Tibial nerve (tissue), 4 donors: ENCODE measurements around the gene CLEC3A. TPM values are rescaled to one million over a fixed set of nuclear protein-coding genes. Genes with fewer than 3 reads are reported as not detected.
"Not testable (repeated sequence)": the region's sequence is repeated elsewhere in the genome, so short reads cannot be mapped to it uniquely, and the experiment has no call there.

Experiments
- DNase-seq, 2 donors: peaks; one replicate each; pipeline ENCODE4 v3.0.0-alpha.2; 2019; ENCODE audit warnings: low spot score in 2 of 2
- H3K27ac ChIP-seq, 4 donors: fragments of 200-600 bp; sonication (generic) in 3 of 4; one replicate each; pipeline ENCODE4 v1.5.1; 2017 to 2019; ENCODE audit warnings: mild to moderate bottlenecking in 1 of 4
- H3K27me3 ChIP-seq, 2 donors: fragments of 200-600 bp; sonication (generic) in 1 of 2; one replicate each; pipeline versions ENCODE4 v1.5.1 to v1.6.0; 2017 to 2019
- H3K36me3 ChIP-seq, 3 donors: fragments of 200-600 bp; sonication (generic); one replicate each; pipeline ENCODE4 v1.5.1; 2018 to 2019
- H3K4me1 ChIP-seq, 4 donors: fragments of 200-600 bp; sonication (generic) in 3 of 4; one replicate each; pipeline ENCODE4 v1.5.1; 2017 to 2019
- H3K4me3 ChIP-seq, 4 donors: fragments of 200-600 bp; sonication (generic) in 3 of 4; one replicate each; pipeline ENCODE4 v1.5.1; 2017 to 2019; ENCODE audit warnings: mild to moderate bottlenecking in 1 of 4, moderate library complexity in 1 of 4
- H3K9me3 ChIP-seq, 4 donors: fragments of 200-600 bp; sonication (generic) in 3 of 4; one replicate each; pipeline ENCODE4 v1.5.1; 2017 to 2019
- EP300 ChIP-seq, 2 donors: sonication (generic); formaldehyde crosslinking; IDR thresholded peaks; one replicate each; pipeline ENCODE4 v1.6.1; 2017; ENCODE audit warnings: antibody characterized with exemption in 2 of 2, mild to moderate bottlenecking in 1 of 2
- POLR2A ChIP-seq, 2 donors: fragments of 450-650 bp; IDR thresholded peaks; one replicate each; pipeline ENCODE4 v1.6.1; 2017; ENCODE audit warnings: antibody characterized with exemption in 2 of 2, mild to moderate bottlenecking in 2 of 2, moderate library complexity in 2 of 2
- WGBS, 2 donors: methylation state at CpG; one replicate each; pipeline ENCODE4 v1.1.5; 2018; 5-methylcytosine and 5-hydroxymethylcytosine counted together
- total RNA-seq, 4 donors: library from RNA; depleted of rRNA; stranded (reverse); fragments of >200 nt; gene quantifications; one replicate each; pipeline ENCODE4 v1.1.0, GENCODE V29; 2016
- TF ChIP-seq, protein P1 (sequence below), 5 experiments: fragments of 200-600 bp in 3 of 5; fragments of 450-650 bp in 2 of 5; sonication (generic) in 3 of 5; IDR thresholded peaks; one replicate each; pipeline ENCODE4 v1.5.1; 2016 to 2019; ENCODE audit warnings: antibody characterized with exemption in 5 of 5, mild to moderate bottlenecking in 3 of 5, moderate library complexity in 2 of 5

CLEC3A gene
- total RNA-seq, 4 donors from 2014 or later: not detected

- H3K9me3 ChIP-seq: no peaks in the 10 kb centered on the region
- peaks cover 0 to 6% of the 10 kb centered on the region in 2 donors for H3K27me3 ChIP-seq
- no peak overlapping the region for H3K4me3 ChIP-seq
- WGBS, 2 donors: 82 to 88% methylated on average over 14 to 15 of the region's 15 CpGs
- H3K4me1 ChIP-seq: peaks cover 0 to 3% (median 0%) of the 10 kb centered on the region in 4 donors
- H3K36me3 ChIP-seq: no peaks in the 10 kb centered on the region
- no peak overlapping the region for H3K27ac ChIP-seq
- no peak for DNase-seq
- no peak for TF ChIP-seq POLR2A (IDR thresholded peaks at IDR 0.05)
- no peak for TF ChIP-seq EP300 (IDR thresholded peaks at IDR 0.05)
These were observed 26.0 kb downstream of the CLEC3A start for GRCh38 chr16:78048319-78048718.

DNA sequence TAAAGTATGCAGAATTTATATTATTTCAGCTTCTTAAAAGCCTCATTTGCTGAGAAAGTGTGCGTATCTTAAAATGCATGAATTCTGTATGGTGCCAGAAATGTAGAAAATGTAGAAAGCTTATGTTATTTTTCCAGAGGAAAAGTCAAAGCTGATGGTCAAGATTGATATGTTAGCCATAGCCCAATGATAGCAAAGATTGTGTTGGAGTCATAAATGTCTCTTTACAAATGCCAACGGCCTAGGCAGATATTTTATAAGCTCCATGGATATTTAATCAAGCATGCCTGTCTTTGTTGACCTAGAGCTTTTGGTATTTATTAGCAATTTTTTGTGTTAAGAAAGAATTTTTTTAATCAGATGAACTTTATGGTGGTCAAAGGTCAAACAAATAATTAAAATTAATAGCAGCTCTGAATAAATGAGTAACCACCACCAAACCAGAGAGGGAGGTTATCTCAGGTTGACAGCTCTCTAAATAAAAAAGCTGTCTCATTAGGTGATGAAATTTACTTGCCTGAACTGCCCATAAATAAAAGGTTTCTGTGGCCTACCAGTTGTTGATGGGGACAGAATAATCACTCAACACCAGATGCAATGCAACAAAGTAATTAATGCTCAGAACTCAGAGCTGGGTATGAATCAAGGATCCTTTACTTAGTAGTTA is 28.5 kb downstream of the CLEC3A start:
- peaks cover 0 to 6% of the 10 kb centered on the region in 2 donors for H3K27me3 ChIP-seq
- peaks cover 0 to under 1% (median 0%) of the 10 kb centered on the region in 4 donors for H3K4me1 ChIP-seq
- H3K4me3 ChIP-seq: no peak overlapping the region
- H3K36me3 ChIP-seq: no peaks in the 10 kb centered on the region
- TF ChIP-seq POLR2A (IDR thresholded peaks at IDR 0.05): no peak
- no peak for TF ChIP-seq EP300 (IDR thresholded peaks at IDR 0.05)
- TF ChIP-seq, protein P1, sequence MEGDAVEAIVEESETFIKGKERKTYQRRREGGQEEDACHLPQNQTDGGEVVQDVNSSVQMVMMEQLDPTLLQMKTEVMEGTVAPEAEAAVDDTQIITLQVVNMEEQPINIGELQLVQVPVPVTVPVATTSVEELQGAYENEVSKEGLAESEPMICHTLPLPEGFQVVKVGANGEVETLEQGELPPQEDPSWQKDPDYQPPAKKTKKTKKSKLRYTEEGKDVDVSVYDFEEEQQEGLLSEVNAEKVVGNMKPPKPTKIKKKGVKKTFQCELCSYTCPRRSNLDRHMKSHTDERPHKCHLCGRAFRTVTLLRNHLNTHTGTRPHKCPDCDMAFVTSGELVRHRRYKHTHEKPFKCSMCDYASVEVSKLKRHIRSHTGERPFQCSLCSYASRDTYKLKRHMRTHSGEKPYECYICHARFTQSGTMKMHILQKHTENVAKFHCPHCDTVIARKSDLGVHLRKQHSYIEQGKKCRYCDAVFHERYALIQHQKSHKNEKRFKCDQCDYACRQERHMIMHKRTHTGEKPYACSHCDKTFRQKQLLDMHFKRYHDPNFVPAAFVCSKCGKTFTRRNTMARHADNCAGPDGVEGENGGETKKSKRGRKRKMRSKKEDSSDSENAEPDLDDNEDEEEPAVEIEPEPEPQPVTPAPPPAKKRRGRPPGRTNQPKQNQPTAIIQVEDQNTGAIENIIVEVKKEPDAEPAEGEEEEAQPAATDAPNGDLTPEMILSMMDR (IDR thresholded peaks at IDR 0.05): no peak
- no peaks in the 10 kb centered on the region for H3K9me3 ChIP-seq
- DNase-seq: no peak
- 68 to 70% methylated on average over 2 of the region's 2 CpGs for WGBS, 2 donors
- no peak overlapping the region for H3K27ac ChIP-seq

DNA sequence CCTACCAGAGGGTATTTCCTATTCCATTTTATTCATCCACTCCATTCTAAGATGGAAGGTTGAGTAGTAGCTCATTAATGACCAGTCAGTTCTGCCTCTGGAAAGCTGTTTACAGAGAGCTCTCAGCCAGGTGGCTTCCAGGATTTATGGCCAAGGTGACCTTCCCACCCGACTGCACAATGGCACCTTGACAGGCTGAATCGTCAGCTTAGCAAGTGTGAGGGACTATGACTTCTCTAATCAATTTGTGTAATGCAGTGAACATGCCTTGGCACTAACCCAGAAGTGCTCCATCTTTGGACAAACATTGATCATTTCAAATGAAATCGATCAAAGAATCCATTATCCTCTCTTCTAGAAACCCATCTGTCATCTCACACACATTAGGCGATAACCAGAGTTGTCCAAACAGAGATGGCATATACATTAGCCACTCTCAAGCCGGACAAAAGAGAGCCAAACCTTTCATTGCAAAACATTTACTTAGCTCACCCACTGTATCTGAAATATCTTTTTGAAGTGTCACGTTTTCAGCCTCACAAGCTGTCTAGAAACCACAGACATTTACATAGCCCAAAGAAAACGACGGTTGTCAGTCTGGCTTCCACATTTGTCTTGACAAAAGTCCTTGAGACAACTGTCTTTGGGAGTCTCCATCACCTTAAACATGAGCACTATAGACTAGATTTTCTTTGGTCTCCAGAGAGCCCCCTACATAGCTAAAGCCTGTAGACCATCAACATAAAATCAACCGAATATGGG is 35.6 kb downstream of the CLEC3A start:
- DNase-seq: no peak
- H3K9me3 ChIP-seq: no peaks in the 10 kb centered on the region
- WGBS, 2 donors: 78 to 81% methylated on average over 9 of the region's 9 CpGs
- TF ChIP-seq EP300 (IDR thresholded peaks at IDR 0.05) (no peak), POLR2A (IDR thresholded peaks at IDR 0.05) (no peak)
- TF ChIP-seq, protein P1 (IDR thresholded peaks at IDR 0.05): no peak
- H3K36me3 ChIP-seq: no peaks in the 10 kb centered on the region
- H3K27ac ChIP-seq: no peak overlapping the region
- H3K4me1 ChIP-seq: no peaks in the 10 kb centered on the region
- no peaks in the 10 kb centered on the region for H3K27me3 ChIP-seq
- H3K4me3 ChIP-seq: no peak overlapping the region

GRCh38 chr16:78059806-78060205 is 37.5 kb downstream of the CLEC3A start:
- not testable (repeated sequence) for H3K9me3 ChIP-seq, H3K4me1 ChIP-seq, H3K27ac ChIP-seq, DNase-seq, H3K4me3 ChIP-seq, H3K36me3 ChIP-seq, H3K27me3 ChIP-seq
- 85% methylated on average over 24 to 25 of the region's 25 CpGs for WGBS, 2 donors

DNA sequence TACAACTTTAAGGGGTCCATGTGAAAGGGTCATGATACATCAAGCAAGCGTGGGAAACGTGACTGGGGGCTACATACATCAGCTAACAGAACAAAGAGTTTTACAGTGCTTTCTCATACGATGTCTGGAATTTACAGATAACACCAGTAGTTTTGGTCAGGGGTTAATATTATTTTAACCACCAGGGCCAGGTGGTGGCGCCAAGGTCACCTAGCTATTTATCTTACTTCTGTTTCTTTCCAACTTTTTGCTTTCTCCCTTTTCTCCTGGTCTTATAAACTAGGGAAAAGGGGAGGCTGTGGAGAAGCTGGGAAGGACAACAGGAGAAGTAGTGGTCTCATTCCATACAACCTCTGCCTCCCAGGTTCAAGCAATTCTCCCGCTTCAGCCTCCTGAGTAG is 37.9 kb downstream of the CLEC3A start:
- no peaks in the 10 kb centered on the region for H3K9me3 ChIP-seq
- no peak for DNase-seq
- 36 to 47% methylated on average over 5 of the region's 5 CpGs for WGBS, 2 donors
- TF ChIP-seq, protein P1 (IDR thresholded peaks at IDR 0.05): no peak
- TF ChIP-seq POLR2A (IDR thresholded peaks at IDR 0.05) (no peak), EP300 (IDR thresholded peaks at IDR 0.05) (no peak)
- H3K4me3 ChIP-seq: no peak overlapping the region
- H3K27ac ChIP-seq: no peak overlapping the region
- no peaks in the 10 kb centered on the region for H3K27me3 ChIP-seq
- H3K36me3 ChIP-seq: no peaks in the 10 kb centered on the region
- no peaks in the 10 kb centered on the region for H3K4me1 ChIP-seq

DNA sequence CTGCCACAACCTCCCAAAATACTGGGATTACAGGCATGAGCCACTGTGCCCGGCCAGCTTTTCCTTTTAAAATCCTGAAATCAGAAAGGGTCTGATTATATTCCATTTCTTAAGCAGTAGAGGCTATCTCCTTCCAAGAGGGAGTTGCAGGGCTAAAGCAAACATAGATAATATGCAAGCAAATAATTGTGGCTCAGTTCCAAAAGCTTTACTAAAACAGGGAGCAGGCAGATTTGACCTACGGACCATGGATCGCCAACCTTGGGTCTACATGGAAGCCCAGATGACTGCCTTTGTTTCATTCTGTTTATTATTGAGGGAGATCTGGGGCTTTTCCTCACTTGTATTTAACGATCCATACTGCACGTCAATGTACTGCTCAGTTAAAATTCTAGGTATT is 38.5 kb downstream of the CLEC3A start:
- no peak for DNase-seq
- Histone ChIP-seq H3K27ac (no peak overlapping the region), H3K36me3 (no peaks in the 10 kb centered on the region), H3K9me3 (no peaks in the 10 kb centered on the region), H3K4me3 (no peak overlapping the region), H3K27me3 (no peaks in the 10 kb centered on the region), H3K4me1 (no peaks in the 10 kb centered on the region)
- 75 to 85% methylated on average over 5 of the region's 5 CpGs for WGBS, 2 donors
- TF ChIP-seq POLR2A (IDR thresholded peaks at IDR 0.05) (no peak), EP300 (IDR thresholded peaks at IDR 0.05) (no peak)
- TF ChIP-seq, protein P1 (IDR thresholded peaks at IDR 0.05): no peak
